Measurements from ENCODE around the gene PRKG1.

The PRKG1 gene

GRCh38 chr10:51066231-51066630, 8.1 kb upstream of the PRKG1 start:
- Histone ChIP-seq H3K4me3 (replicated peaks; ENCODE audit: insufficient read depth, low read length) (no peak overlapping the region), H3K27ac (replicated peaks) (no peak overlapping the region), H3K27me3 (ENCODE audit: insufficient read depth, poor library complexity, severe bottlenecking) (peaks cover 9% of the 10 kb centered on the region)
- TF ChIP-seq GABPA (IDR thresholded peaks at IDR 0.05; ENCODE audit: low read depth) (no peak), POLR2AphosphoS5 (IDR thresholded peaks at IDR 0.05; ENCODE audit: low read depth) (no peak), REST (IDR thresholded peaks at IDR 0.05; ENCODE audit: insufficient replicate concordance, low read depth) (no peak), CTCF (IDR thresholded peaks at IDR 0.05; ENCODE audit: insufficient read depth, low read length) (no peak), SPI1 (IDR thresholded peaks at IDR 0.05; ENCODE audit: borderline replicate concordance, low read depth) (no peak)
- no peak for DNase-seq (ENCODE audit: low read depth in 1 of 2, low spot score in 1 of 2)

GRCh38 chr10:51072210-51072609, 2.1 kb upstream of the PRKG1 start:
- H3K4me3 ChIP-seq (replicated peaks; ENCODE audit: insufficient read depth, low read length) = no peak overlapping the region
- peaks cover 40% of the 10 kb centered on the region for H3K27me3 ChIP-seq (ENCODE audit: insufficient read depth, poor library complexity, severe bottlenecking)
- DNase-seq (ENCODE audit: low read depth in 1 of 2, low spot score in 1 of 2) = no peak
- TF ChIP-seq GABPA (IDR thresholded peaks at IDR 0.05; ENCODE audit: low read depth) (no peak), SPI1 (IDR thresholded peaks at IDR 0.05; ENCODE audit: borderline replicate concordance, low read depth) (no peak), POLR2AphosphoS5 (IDR thresholded peaks at IDR 0.05; ENCODE audit: low read depth) (no peak), REST (IDR thresholded peaks at IDR 0.05; ENCODE audit: insufficient replicate concordance, low read depth) (no peak), CTCF (IDR thresholded peaks at IDR 0.05; ENCODE audit: insufficient read depth, low read length) (no peak)
- no peak overlapping the region for H3K27ac ChIP-seq (replicated peaks)

GRCh38 chr10:51072921-51073434, 1.3 kb upstream of the PRKG1 start:
- DNase-seq (ENCODE audit: low read depth in 1 of 2, low spot score in 1 of 2) = no peak
- H3K4me3 ChIP-seq (replicated peaks; ENCODE audit: insufficient read depth, low read length) = no peak overlapping the region
- H3K27ac ChIP-seq (replicated peaks) = no peak overlapping the region
- TF ChIP-seq CTCF (IDR thresholded peaks at IDR 0.05; ENCODE audit: insufficient read depth, low read length) (no peak), GABPA (IDR thresholded peaks at IDR 0.05; ENCODE audit: low read depth) (no peak), SPI1 (IDR thresholded peaks at IDR 0.05; ENCODE audit: borderline replicate concordance, low read depth) (no peak), REST (IDR thresholded peaks at IDR 0.05; ENCODE audit: insufficient replicate concordance, low read depth) (no peak), POLR2AphosphoS5 (IDR thresholded peaks at IDR 0.05; ENCODE audit: low read depth) (no peak)
- peaks cover 40% of the 10 kb centered on the region for H3K27me3 ChIP-seq (ENCODE audit: insufficient read depth, poor library complexity, severe bottlenecking)

Data from HL-60 (cell line).